Measurements from ENCODE around the gene VIPR2.

Gene VIPR2

DNA sequence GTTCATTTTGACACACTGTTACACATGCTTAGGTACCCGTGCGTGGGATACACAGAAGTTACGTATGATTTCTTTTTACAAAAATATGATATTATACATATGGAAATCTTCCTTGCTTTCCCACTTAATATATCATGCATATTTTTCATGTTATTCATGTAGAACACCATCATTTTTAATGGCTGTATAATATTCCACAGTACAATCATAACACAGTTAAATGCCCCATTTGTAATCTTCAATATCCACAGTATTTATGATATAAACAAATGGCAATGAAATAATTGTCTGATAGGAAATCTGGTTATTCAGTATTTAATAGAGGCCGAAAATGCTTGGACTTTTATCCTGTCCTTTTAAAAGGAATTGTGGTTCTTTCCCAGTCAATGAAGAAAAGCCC lies 23.2 kb downstream of the VIPR2 start:
- no peak for DNase-seq (ENCODE audit: low read depth in 1 of 2, low spot score in 1 of 2)

DNA sequence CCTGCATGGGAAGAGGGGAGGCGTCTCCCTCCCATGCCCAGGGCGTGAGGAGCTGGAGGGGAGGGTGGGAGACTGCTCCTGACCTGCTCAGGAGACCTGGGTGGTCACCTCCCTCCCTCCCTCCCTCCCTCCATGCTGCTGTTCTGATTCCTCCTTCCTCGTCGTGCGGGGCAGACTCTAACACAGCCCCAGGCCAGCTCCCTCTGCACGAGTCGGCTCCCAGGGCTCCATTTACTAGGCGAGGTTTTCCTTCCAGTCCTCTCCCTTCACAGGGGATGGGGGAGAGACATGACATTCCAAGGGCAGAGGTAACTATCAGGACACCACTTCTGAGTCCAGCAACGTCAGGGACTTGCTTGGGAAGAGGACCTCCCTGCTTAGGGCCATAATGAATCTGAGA lies 23.6 kb downstream of the VIPR2 start:
- no peak for DNase-seq (ENCODE audit: low read depth in 1 of 2, low spot score in 1 of 2)

DNA sequence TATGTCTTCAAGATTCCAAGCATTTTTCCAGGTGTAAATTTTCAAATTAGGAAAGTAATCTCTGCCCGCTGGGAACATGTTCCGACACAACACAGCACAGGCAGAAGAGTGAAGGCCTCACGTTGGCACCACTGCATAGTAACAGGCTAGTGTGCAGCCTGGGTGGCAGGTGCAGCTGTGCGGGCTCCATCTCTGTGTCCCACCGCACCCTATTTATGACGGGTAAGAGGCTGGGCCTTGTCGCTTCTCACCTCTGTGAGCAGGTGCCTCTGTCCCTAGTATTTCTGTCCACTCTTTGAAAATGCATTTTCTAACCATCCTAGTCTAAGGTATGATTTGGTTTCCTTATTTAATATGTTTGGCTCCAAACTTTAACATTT lies 24.1 kb downstream of the VIPR2 start:
- no peak for DNase-seq (ENCODE audit: low read depth in 1 of 2, low spot score in 1 of 2)

DNA sequence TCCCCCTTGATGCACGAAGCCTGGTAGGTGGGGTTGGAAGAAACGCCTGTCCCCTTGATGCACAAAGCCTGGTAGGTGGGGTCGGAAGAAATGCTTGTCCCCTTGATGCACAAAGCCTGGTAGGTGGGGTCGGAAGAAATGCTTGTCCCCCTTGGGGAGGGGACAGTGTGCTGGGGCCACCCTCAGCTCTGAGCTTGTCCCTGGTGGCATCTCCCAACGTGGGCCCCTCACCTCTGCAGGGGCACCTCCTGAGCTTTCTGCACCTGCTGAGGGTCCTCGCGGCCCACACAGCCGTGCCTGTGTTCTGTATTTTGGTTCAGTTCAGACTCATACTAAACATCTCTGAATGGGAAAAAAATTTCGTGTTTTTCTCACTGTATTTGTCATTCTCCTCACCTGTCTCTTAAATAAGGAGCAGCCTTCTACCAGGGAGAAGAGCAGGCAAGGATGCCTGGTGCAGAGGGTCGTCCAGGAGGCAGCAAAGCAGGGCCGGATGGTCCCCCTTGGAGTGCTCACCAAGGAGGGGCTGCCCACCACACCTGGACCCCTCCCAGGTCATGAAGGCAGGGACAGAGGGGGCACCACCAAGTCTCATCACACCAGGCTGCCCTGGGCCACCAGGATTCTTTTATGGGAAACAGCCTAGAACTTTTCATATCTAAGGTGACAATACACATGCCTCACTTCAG lies 24.7 kb downstream of the VIPR2 start:
- no peak for DNase-seq (ENCODE audit: low read depth in 1 of 2, low spot score in 1 of 2)

DNA sequence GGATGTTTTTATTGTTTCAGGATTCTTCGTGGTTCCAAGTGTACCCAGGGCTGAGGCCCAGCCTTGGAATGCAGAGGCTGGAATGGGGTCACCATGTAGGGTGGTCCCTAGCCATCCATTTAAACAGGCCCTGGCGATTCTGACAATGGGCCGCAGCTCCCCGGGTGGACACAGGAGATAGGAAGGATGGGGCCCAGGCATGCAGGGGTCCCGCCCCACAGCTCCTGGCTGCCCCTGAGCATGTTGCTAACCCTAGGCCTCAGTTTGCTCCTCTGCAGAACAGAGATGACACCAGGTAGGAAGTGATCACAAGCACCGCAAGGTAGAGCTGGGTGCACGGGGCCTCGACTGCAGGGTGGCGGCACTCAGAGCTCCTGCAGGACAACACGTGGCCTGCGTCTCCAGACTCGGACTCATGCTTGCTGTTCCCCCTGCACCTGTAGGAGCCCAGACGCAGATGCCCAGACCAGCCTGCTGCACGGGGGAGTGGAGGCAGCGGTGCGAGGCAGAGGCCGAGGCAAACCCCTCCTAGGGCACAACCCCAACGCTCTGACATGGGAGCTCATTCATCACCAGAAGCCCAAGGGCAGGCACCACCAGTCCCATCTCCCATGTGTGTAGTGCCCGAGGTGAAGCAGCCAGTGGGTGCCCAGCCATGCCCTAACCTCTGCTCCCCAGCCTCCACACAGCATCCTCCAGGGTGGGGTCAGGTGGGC lies 25.5 kb downstream of the VIPR2 start:
- DNase-seq (ENCODE audit: low read depth in 1 of 2, low spot score in 1 of 2) = no peak

DNA sequence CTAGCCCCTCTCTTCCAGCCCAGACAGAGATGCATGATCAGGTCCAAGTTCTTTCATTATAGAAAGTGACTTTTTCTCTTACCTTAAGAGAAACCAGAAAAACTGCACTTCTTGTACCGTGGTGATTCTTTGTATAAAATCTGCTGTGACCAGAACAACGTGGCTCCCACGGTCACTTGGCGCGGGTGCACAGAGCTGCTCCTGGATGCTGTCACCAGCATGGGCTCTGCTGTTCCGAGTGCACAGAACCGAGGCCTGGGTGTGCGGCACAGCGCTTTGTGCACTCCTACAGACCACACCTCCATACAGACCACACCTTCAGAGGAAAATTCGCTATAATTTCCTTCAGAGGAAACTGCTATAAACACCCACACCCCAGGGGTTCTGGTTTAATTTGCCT lies 26.0 kb downstream of the VIPR2 start:
- DNase-seq (ENCODE audit: low read depth in 1 of 2, low spot score in 1 of 2) = no peak

DNA sequence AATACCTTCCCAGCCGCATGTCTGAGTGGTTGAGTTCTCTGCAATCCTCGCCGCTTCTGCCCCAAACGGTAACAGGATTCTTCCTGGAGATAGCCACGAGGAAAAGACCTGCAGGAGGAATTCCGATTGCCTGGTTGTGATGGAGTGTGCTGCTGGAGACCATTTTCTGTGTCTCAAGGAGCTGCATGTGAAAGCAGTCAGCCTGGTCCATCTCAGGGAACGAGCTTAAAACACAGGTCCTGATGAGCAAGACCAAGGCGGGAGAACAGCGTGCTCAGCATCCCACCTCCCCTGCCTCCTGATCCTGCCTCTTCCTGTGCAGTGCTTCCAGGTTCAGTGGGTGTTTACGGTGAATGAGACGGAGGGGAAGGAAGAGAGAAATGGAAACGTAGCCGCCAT lies 26.5 kb downstream of the VIPR2 start:
- no peak for DNase-seq (ENCODE audit: low read depth in 1 of 2, low spot score in 1 of 2)

DNA sequence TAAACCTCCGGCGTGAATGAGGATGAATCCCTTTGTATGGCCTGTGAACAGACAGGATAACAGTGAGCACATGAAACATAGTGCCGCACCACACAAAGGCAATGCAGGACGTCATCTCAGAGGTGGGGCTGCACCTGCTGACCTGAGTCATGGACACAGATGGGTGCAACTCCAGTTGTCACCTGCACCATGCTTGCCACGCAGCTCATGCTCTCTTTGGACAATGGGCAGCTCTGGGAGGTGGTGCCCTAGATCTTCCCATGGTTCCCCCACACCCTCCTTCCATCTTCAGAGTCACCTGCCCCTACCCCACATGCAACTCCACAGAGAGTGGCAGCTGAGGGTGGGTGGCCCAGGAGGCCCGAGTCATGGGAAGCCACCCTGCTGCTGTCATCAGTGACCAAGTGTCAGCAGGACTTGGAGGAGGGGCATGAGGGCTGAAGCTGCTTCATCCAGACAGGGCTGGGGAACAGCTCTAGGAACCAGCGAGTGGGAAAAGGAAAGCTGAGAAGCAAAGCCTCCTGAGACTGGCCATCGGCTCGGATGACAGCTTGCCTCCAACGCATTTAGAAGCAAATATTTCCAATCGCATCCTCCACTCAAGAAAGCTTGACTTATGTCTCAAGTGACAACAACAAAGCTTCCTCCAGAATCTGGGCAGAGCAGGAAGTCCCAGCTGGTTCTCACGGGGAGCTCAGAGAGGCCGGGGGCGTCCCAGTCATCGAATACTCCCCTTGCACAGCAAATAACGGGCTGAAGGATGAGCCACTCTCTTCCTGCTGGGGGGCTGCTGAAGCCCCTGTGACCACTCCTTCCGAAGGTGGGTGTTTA lies 27.1 kb downstream of the VIPR2 start:
- no peak for DNase-seq (ENCODE audit: low read depth in 1 of 2, low spot score in 1 of 2)

DNA sequence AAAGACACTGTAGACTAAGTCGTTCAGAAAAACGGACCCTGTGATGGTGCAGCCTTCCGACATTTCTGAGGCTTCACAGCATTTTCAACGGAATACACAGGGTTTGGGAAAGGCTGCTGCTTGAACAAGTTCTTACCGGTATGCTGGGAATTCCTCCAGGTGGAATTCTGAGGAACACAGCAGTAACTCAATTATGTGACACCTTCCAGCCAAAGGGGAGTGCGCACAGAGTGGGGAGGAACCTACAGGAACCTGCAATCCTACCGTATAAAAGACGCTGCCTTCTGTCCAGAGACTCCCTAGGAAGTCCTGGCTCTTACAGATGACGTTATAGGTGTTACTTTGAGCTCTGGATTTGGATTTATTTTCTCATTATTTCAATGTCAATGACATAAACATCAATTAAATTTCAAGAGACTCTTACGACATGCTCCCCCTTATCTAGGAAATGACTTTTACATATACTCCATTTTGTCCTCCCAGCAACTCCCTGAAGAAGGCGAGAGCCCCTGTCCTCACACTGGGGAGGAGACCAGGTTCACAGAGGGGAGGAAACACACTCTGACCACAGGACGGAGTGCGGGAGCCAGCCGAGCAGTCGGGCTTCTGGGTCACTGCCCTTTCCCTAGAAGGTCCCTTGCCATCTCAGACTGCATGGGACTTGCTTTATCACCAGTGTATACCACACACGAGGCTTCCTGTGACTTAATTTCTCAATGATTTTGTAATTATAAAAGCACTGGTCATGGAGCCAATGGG lies 27.9 kb downstream of the VIPR2 start:
- DNase-seq (ENCODE audit: low read depth in 1 of 2, low spot score in 1 of 2) = no peak

DNA sequence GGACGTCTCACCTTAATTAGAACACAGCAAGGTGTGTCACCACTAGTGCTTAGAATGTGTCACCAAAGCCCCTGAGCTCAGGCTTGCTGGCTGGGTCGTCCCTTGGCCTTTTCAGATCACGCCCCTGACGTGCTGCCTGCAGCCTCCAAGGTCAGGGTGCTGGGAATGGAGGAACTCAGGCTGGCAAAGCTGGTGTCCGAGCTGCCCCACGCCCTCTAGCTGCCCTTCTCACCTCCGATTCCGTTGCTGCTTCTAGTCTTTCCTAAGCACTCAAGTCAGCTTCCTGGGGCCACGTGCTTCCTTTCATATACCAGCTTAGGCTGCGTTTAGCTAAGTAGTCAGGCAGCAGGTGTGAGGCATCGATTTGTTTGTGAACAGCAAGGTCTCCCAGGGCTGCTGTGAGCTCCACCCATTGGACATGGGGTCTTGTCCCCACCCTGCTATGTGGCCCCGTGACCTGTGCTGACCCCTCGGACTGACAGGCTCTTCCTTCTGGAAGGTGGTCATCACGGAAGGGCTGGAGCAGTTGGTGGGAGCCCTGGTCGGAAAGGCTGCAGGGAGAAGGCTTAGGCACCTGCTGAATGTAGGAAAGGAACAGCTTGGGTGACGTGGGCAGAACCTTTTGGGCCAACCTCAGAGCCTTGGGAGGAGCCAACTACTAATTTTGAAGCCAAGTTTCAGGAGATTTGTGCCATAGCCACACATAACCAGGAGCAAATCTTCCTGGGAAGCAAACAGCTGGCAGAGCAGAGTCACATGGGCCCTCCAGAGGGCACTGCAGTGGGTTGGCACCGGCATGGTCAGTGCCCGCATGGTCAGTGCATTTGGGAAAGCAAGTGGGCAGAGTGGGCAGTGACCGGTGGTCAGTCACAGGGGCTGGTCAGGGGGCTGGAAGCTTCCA lies 28.8 kb downstream of the VIPR2 start:
- DNase-seq (ENCODE audit: low read depth in 1 of 2, low spot score in 1 of 2) = no peak

DNA sequence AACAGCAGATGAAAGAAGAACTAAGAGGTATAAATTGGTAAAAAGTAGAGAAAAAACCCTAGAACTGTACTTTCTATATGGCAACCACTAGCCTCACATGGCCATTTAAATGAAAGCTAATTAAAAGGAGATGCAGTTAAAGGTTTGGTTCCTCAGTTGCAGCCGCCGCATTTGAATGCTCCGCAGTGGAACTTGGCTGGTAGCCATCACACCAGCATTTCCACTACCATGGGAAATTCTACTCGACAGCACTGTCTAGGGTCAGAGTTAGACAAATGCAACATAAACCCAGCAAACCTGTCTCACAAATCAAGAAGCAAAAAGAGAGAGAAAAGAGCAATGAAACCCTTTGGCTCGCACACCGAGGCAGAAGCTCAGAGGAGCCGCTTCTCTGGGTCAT lies 29.7 kb downstream of the VIPR2 start:
- no peak for DNase-seq (ENCODE audit: low read depth in 1 of 2, low spot score in 1 of 2)

DNA sequence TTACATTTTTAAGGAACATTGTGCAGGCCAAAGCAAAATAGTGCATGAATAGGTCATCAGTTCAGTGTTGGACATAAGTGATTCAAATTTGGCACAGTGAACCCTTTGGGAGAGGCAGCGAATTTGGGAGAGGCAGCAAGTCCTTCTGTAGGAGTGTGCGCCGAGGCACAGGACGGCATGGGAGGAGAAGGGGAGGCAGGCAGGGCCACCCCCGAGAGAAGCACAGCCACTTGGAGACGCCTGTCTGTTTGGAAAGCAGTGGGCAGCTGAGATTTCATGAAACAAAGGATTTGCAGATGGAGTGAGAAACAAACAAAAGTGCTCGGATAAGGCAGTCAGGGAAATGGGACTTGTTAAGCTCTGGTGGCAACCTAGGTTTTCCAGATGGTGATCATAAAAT lies 30.6 kb downstream of the VIPR2 start:
- DNase-seq (ENCODE audit: low read depth in 1 of 2, low spot score in 1 of 2) = no peak

DNA sequence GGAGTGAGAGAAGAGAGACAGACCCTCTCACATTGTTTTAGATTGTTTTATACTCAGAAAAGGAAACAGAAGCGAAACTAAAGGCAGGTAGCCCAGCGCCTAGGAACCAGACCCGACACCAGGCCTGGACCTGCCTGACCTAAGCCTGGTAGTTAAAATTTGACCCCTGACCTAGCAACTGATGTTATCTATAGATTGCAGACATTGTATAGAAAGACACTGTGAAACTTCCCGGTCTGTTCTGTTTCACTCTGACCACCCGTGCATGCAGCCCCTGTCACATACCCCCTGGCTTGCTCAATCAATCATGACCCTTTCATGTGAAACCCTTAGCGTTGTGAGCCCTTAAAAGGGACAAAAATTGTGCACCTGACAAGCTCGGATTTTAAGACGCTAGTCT lies 31.6 kb downstream of the VIPR2 start:
- no peak for DNase-seq (ENCODE audit: low read depth in 1 of 2, low spot score in 1 of 2)

DNA sequence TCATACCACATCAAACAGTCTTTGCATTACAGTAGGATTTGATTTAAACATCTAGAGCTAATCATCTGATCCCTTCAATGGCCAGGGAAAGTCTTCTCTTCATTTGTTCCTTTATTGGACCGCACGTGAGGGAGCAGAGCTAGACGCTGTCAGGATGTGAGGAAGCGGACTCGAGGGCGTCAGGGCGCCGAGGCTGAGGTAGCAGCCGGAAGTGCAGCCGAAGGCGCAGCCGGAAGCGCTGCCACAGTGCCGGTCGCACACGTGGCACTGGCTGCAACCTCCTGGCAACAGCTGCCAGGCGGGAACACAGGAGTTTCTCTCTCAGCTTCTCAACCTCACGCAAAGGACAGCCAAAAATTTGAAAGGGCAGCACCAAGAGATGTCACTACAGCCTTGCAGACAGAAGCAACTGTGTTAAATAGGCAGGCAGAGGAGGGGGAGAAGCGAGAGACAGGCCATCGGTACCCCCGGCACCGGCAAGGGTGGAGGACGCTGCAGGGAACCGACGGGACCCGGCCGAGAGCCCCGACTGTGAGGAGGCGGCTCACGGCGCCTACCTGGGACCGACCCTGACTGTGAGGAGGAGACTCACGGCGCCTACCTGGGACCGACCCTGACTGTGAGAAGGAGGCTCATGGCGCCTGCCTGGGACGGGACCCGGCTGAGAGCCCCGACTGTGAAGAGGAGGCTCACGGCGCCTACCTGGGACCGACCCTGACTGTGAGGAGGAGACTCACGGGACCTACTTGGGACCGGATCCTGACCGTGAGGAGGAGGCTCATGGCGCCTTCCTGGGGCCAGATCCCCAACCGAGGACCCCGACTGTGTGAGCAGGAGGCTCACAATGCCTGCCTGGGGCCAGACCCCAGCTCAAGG lies 32.3 kb downstream of the VIPR2 start:
- DNase-seq (ENCODE audit: low read depth in 1 of 2, low spot score in 1 of 2) = no peak

DNA sequence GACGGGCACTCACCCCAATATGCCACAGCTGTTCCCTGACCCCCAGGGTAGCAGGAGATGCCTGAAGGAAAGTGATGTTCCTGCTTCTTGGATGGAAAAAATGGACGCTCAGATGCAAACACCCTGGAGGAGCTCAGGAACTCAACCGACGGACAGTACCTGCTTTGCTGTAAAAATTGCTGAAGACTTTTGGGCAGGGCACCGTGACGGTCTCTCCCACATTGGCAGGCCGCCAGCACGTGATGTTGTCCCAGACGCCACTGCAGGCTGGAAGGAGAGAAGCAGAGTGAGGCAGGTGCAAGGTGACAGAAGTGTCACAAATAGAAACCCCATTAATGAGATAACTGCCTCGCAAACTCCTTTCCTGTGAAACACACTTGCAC lies 35.0 kb downstream of the VIPR2 start:
- DNase-seq (ENCODE audit: low read depth in 1 of 2, low spot score in 1 of 2) = no peak

DNA sequence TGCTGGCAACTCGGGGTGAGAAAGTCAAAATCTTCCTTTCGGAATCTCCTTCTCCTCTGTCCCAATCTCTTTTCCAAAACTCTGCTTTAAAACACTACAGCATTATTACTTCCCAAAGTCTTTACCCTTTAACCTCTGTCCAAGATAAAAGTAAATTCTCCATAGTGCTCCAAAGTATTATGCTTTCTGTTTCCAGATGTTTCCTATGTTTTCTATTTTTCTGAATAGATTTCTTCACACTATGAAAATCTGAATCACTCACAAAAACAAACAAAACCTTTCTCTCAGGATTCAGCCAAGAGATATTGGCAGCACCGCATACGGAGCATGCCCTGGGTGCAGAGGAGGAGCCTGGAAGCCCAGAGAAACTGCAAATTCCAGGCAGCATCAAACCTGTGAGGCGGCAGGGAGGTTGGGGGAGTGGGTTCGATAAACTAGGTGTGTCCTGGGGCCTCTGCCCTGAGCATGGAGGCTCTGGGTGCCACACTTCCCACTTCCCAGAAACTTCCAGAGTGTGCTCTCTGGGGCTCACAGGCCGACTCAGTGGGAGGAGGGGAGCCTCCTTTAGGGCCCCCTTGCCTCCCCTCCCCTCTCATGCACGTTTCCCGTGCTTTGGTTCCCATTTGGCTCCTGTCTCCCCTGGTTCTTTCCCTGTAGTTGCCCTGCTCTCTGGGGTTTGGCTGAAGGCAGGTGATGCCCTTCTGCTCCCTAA lies 35.6 kb downstream of the VIPR2 start:
- no peak for DNase-seq (ENCODE audit: low read depth in 1 of 2, low spot score in 1 of 2)

DNA sequence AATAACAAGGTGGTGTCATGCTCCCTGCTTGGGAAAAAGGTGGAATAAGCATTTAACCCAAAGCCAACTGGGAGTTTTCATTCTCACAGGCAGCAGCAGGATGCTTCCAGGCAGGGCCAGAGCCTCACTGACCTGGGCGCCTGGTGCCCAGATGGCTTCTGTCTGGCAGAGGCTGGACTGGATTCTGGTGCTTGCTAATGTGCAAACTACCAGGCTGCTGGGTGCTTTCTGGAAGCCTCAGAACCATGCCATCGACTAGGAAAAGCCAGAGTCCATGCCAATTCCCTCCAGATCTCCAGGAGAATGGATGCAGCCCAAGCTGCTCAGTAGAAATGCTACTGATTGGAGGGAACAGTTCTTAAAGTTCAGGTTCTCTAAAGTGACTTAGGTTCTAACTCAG lies 36.2 kb downstream of the VIPR2 start:
- no peak for DNase-seq (ENCODE audit: low read depth in 1 of 2, low spot score in 1 of 2)

DNA sequence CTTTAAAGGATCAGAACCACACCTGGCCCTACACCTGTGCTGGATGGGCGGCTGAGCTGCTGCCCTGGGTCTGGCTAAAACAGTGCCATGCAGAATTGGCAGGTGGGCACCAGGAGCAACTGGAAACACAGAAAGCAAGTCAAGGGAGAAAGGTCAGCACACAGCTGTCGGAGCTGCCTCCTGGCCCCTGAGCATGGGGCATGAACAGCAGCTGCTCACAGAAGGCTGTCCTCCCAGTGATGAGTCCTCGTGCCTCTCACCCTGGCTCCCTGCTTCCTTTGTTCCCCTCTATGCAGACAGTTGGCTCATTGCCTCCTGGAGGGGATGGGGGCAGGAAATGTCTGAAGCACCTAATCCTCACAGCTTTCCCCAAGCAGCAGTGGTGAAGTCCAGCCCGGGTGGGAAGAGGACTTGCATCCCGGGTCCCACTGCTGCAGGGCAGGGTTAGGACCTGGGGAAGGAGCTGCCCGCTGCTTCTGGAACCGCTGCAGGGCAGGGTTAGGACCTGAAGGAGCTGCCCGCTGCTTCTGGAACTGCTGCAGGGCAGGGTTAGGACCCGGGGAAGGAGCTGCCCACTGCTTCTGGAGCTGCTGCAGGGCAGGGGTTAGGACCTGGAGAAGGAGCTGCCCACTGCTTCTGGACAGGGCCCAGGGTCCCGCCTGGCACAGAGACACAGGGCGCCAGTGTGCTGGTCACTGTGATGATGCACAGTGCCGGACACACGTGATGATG lies 37.3 kb downstream of the VIPR2 start:
- DNase-seq (ENCODE audit: low read depth in 1 of 2, low spot score in 1 of 2) = no peak

All from stimulated activated CD4-positive, alpha-beta T cell treated with anti-CD3 and anti-CD28 coated beads, Interleukin-15, amount 100 ng/mL, for 1 hour (primary cell).